H1 (cell line): Measurements from ENCODE around the gene AKAP7. TPM values are rescaled to one million over a fixed set of nuclear protein-coding genes. Genes with fewer than 3 reads are reported as not detected.

ENCODE experiments used
- CTCF ChIA-PET: fragments of 300-600 bp; sonication (Branson Sonifier 250); formaldehyde crosslinking; loops from one replicate; lab custom pipeline; 2021; ENCODE audit not compliant: partially characterized antibody; lab: Charles Lee
- POLR2A ChIA-PET: fragments of 300-600 bp; sonication (Branson Sonifier 250); formaldehyde crosslinking; loops from one replicate; lab custom pipeline; 2021; ENCODE audit warnings: inconsistent platforms; ENCODE audit not compliant: partially characterized antibody; lab: Charles Lee
- DNase-seq, 2 experiments: peaks; one replicate each; pipeline versions ENCODE4 v3.0.0 to v3.0.0-alpha.2; 2010 to 2022; ENCODE audit warnings: low spot score in 2 of 2, low read depth in 1 of 2, mixed read lengths in 1 of 2
- FAIRE-seq: peaks from 2 replicates; lab custom pipeline; 2011; peaks lifted over from hg19 to GRCh38; lab: Jason Lieb, UNC
- H2AFZ ChIP-seq: 2 replicates; pipeline ENCODE4 v1.8.1; 2012; ENCODE audit warnings: low read length, inconsistent platforms
- H2AK5ac ChIP-seq: 2 replicates; pipeline ENCODE4 v1.6.1; 2013; ENCODE audit warnings: low read depth, low read length
- H2BK120ac ChIP-seq: replicated peaks from 2 replicates; pipeline ENCODE3; 2013; ENCODE audit warnings: low read depth, low read length, inconsistent platforms
- H2BK12ac ChIP-seq: 2 replicates; pipeline ENCODE4 v1.6.1; 2013; ENCODE audit warnings: low read depth, low read length
- H2BK15ac ChIP-seq: 2 replicates; pipeline ENCODE4 v1.6.1; 2013; ENCODE audit warnings: low read length
- H2BK20ac ChIP-seq: 2 replicates; pipeline ENCODE4 v1.6.1; 2013; ENCODE audit warnings: low read length
- H2BK5ac ChIP-seq: 2 replicates; pipeline ENCODE4 v1.6.1; 2013; ENCODE audit warnings: low read depth, low read length
- H3K14ac ChIP-seq: 2 replicates; pipeline ENCODE4 v1.6.1; 2013; ENCODE audit warnings: inconsistent platforms; ENCODE audit not compliant: insufficient read length
- H3K18ac ChIP-seq: 2 replicates; pipeline ENCODE4 v1.6.1; 2013; ENCODE audit warnings: low read length; ENCODE audit errors: extremely low read depth
- H3K23ac ChIP-seq: 2 replicates; pipeline ENCODE4 v1.6.1; 2013; ENCODE audit warnings: inconsistent platforms; ENCODE audit not compliant: insufficient read length
- H3K23me2 ChIP-seq: 2 replicates; pipeline ENCODE4 v1.6.1; 2013; ENCODE audit warnings: low read depth, low read length
- H3K27ac ChIP-seq: 2 replicates; pipeline ENCODE4 v1.6.1; 2011; ENCODE audit warnings: low read depth, low read length, inconsistent platforms
- H3K27me3 ChIP-seq, 4 experiments: replicated peaks in 1 of 4; 1 replicate in 1 of 4; 2 replicates in 3 of 4; pipeline versions ENCODE4 v1.6.1 to v1.8.1; 2011 to 2013; ENCODE audit warnings: low read length in 3 of 4, mild to moderate bottlenecking in 3 of 4, inconsistent platforms in 2 of 4, mixed read lengths in 2 of 4, moderate library complexity in 1 of 4; ENCODE audit not compliant: control insufficient read depth in 3 of 4, insufficient read depth in 3 of 4; ENCODE audit errors: extremely low read depth in 1 of 4
- H3K36me3 ChIP-seq, 4 experiments: 2 replicates each; pipeline versions ENCODE4 v1.6.1 to v1.8.1; 2011 to 2013; ENCODE audit warnings: mild to moderate bottlenecking in 4 of 4, low read length in 3 of 4, moderate library complexity in 2 of 4, control low read depth in 1 of 4, inconsistent platforms in 1 of 4; ENCODE audit not compliant: insufficient read depth in 4 of 4, control insufficient read depth in 2 of 4
- H3K4ac ChIP-seq: replicated peaks from 2 replicates; pipeline ENCODE3; 2013; ENCODE audit warnings: low read length, low read depth, mixed read lengths, inconsistent platforms; ENCODE audit not compliant: insufficient read length
- H3K4me1 ChIP-seq, 4 experiments: replicated peaks in 1 of 4; 1 replicate in 1 of 4; 2 replicates in 3 of 4; pipeline versions ENCODE4 v1.6.1 to v1.8.1; 2011 to 2013; ENCODE audit warnings: low read length in 3 of 4, inconsistent platforms in 2 of 4, mixed read lengths in 1 of 4; ENCODE audit not compliant: insufficient read depth in 4 of 4, control insufficient read depth in 3 of 4
- H3K4me2 ChIP-seq, 2 experiments: 2 replicates each; pipeline versions ENCODE4 v1.6.1 to v1.8.1; 2011 to 2013; ENCODE audit warnings: low read depth in 2 of 2, low read length in 2 of 2, control low read depth in 1 of 2, inconsistent platforms in 1 of 2, mild to moderate bottlenecking in 1 of 2; ENCODE audit not compliant: insufficient read depth in 1 of 2
- H3K4me3 ChIP-seq, 4 experiments: fragments of 200-600, 300-600 bp in 1 of 4; sonication (generic), shearing (Covaris generic), sonication (Bioruptor Twin) in 1 of 4; 2 replicates each; pipeline versions ENCODE4 v1.5.1 to v1.8.1; 2011 to 2016; ENCODE audit warnings: low read length in 4 of 4, low read depth in 3 of 4, control low read depth in 2 of 4, inconsistent platforms in 2 of 4, mild to moderate bottlenecking in 2 of 4, mixed read lengths in 1 of 4, moderate library complexity in 1 of 4; ENCODE audit not compliant: insufficient read depth in 2 of 4; ENCODE audit errors: extremely low read depth in 1 of 4
- H3K56ac ChIP-seq: replicated peaks from 2 replicates; pipeline ENCODE3; 2013; ENCODE audit warnings: low read depth, mild to moderate bottlenecking, mixed read lengths, low read length, inconsistent platforms; ENCODE audit not compliant: insufficient read length
- H3K79me1 ChIP-seq: 2 replicates; pipeline ENCODE4 v1.6.1; 2013; ENCODE audit warnings: low read depth, low read length, control low read depth
- H3K79me2 ChIP-seq, 2 experiments: 2 replicates each; pipeline versions ENCODE4 v1.6.1 to v1.8.1; 2012 to 2013; ENCODE audit warnings: low read length in 2 of 2, mild to moderate bottlenecking in 2 of 2, inconsistent platforms in 1 of 2; ENCODE audit not compliant: insufficient read depth in 2 of 2, control insufficient read depth in 1 of 2
- H3K9ac ChIP-seq, 4 experiments: replicated peaks in 1 of 4; 1 replicate in 1 of 4; 2 replicates in 3 of 4; pipeline versions ENCODE4 v1.6.1 to v1.8.1; 2011 to 2013; ENCODE audit warnings: low read depth in 3 of 4, low read length in 3 of 4, control low read depth in 2 of 4, mild to moderate bottlenecking in 2 of 4, moderate library complexity in 2 of 4, inconsistent platforms in 1 of 4; ENCODE audit errors: extremely low read depth in 1 of 4
- H3K9me3 ChIP-seq, 2 experiments: 2 replicates each; pipeline versions ENCODE4 v1.6.1 to v1.8.1; 2012 to 2013; ENCODE audit warnings: mild to moderate bottlenecking in 2 of 2, moderate library complexity in 2 of 2, control low read depth in 1 of 2, inconsistent platforms in 1 of 2, low read depth in 1 of 2, low read length in 1 of 2, mixed read lengths in 1 of 2; ENCODE audit not compliant: insufficient read depth in 2 of 2
- H4K20me1 ChIP-seq, 2 experiments: replicated peaks in 1 of 2; 2 replicates each; pipeline versions ENCODE3 to v1.8.1; 2011 to 2013; ENCODE audit warnings: inconsistent platforms in 2 of 2, low read length in 2 of 2, mild to moderate bottlenecking in 1 of 2; ENCODE audit not compliant: insufficient read depth in 2 of 2, control insufficient read depth in 1 of 2
- H4K5ac ChIP-seq: 2 replicates; pipeline ENCODE4 v1.6.1; 2013; ENCODE audit warnings: low read length, low read depth, mixed read lengths, inconsistent platforms; ENCODE audit not compliant: insufficient read length
- H4K8ac ChIP-seq: 2 replicates; pipeline ENCODE4 v1.8.0; 2013; ENCODE audit warnings: mild to moderate bottlenecking, moderate library complexity, low read length, inconsistent platforms; ENCODE audit not compliant: insufficient read depth; ENCODE audit errors: extremely low read depth
- H4K91ac ChIP-seq: replicated peaks from 2 replicates; pipeline ENCODE3; 2013; ENCODE audit warnings: low read length, mixed read lengths, inconsistent platforms; ENCODE audit not compliant: insufficient read length
- EP300 ChIP-seq, 2 experiments: IDR thresholded peaks; 1 replicate in 1 of 2; 2 replicates in 1 of 2; pipeline ENCODE4 v1.6.1; 2011 to 2012; ENCODE audit warnings: low read depth in 2 of 2, low read length in 2 of 2, mild to moderate bottlenecking in 2 of 2, borderline replicate concordance in 1 of 2, inconsistent platforms in 1 of 2, moderate library complexity in 1 of 2
- NANOG ChIP-seq: IDR thresholded peaks from 2 replicates; pipeline ENCODE4 v1.6.1; 2011; ENCODE audit warnings: low read length, low read depth, mild to moderate bottlenecking, inconsistent platforms; ENCODE audit not compliant: insufficient read depth, poor library complexity, severe bottlenecking
- PHF8 ChIP-seq: fragments of 200-600 bp; sonication (generic); conservative IDR thresholded peaks from 2 replicates; pipeline ENCODE4 v1.7.1; 2012; ENCODE audit warnings: low read depth, mild to moderate bottlenecking, inconsistent platforms, low read length, moderate library complexity
- WGBS, 2 experiments: shearing (Covaris generic) in 1 of 2; methylation state at CpG; one replicate each; pipeline versions ENCODE4 v1.1.6 to v1.1.7; 2013 to 2015; ENCODE audit warnings: low lambda C conversion rate in 2 of 2, mixed read lengths in 2 of 2, inconsistent platforms in 1 of 2, low coverage in 1 of 2, missing lambda C conversion rate in 1 of 2; ENCODE audit not compliant: insufficient replicate concordance in 2 of 2, insufficient coverage in 1 of 2, insufficient read length in 1 of 2; ENCODE audit errors: extremely low coverage in 1 of 2, missing lambda C conversion rate in 1 of 2; 5-methylcytosine and 5-hydroxymethylcytosine counted together
- polyA plus RNA-seq, 7 experiments: library from polyadenylated mRNA; depleted of rRNA in 3 of 7; stranded (reverse) in 5 of 7; unstranded in 2 of 7; fragments of >200 nt in 5 of 7; fragments of 200-250 nt in 2 of 7; gene quantifications; 1 replicate in 5 of 7; 2 replicates in 1 of 7; 4 replicates in 1 of 7; pipeline versions ENCODE4 v1.2.1 to v1.2.3, GENCODE V29; 2011 to 2013; ENCODE audit warnings: missing spikeins in 2 of 7, mixed read lengths in 2 of 7
- total RNA-seq: library from RNA; stranded (reverse); fragmentation: NEBNext Ultra II Directional; extraction: Animal tissue kit (Norgen Biotek cat#: 25700); gene quantifications from 2 replicates; pipeline ENCODE4 v1.2.1, GENCODE V29; 2021

The AKAP7 gene
- total and polyA plus RNA-seq, 2 of the 8 experiments (the other 6 are each of a cell fraction or from before 2014, with no cell fraction given) = 4.7 to 16.9 TPM

DNA sequence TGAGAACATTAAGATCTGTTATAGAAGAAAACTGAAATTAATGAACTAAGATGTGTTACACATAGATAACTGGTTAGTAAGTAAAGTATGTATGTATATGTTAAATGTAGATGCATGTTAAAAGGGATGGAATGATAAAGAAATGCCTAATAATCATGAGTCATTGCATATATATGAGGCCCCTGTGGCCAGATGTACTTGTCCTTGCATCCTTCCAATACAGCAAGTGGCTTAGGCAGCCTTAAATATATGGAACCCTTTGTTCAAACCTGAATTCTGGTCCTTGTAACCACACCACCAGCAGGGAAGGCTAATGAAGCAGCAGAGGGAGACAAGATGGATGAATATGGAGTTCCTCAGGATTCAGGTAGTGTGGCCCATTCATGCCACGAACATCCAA lies 9.8 kb upstream of the AKAP7 start:
- 100% methylated on average over 1 of the region's 1 CpG; no CpG with 5 or more reads in 1 of the 2 experiments for WGBS, 2 experiments
- Histone ChIP-seq H2BK15ac (no peak overlapping the region), H3K18ac (no peak overlapping the region), H3K79me2 (no peaks in the 10 kb centered on the region), H4K91ac (no peak overlapping the region), H3K56ac (no peak overlapping the region), H3K4ac (no peak overlapping the region), H2BK20ac (no peak overlapping the region), H4K8ac (no peak overlapping the region), H4K20me1 (no peaks in the 10 kb centered on the region), H3K79me1 (no peaks in the 10 kb centered on the region), H3K23ac (no peak overlapping the region), H4K5ac (no peak overlapping the region), H2AK5ac (no peak overlapping the region), H3K27ac (no peak overlapping the region), H3K14ac (no peak overlapping the region), H2AFZ (no peak overlapping the region), H2BK12ac (no peak overlapping the region), H3K4me1 (no peaks in the 10 kb centered on the region), H3K9ac (no peak overlapping the region), H3K4me3 (no peak overlapping the region), H2BK5ac (no peak overlapping the region), H3K23me2 (no peaks in the 10 kb centered on the region), H3K27me3 (no peaks in the 10 kb centered on the region), H3K36me3 (no peaks in the 10 kb centered on the region; a peak in 1 of 8 replicates), H2BK120ac (no peak overlapping the region), H3K4me2 (no peak overlapping the region), H3K9me3 (no peaks in the 10 kb centered on the region)
- FAIRE-seq (no peak), DNase-seq (no peak)
- ChIA-PET POLR2A (no interaction called here), CTCF (no interaction called here)
- TF ChIP-seq NANOG (no peak), PHF8 (no peak), EP300 (IDR thresholded peaks at IDR 0.05; ENCODE audit: borderline replicate concordance in 1 of 2, low read depth in 2 of 2, low read length in 2 of 2) (no peak)
